Thyroid gland (tissue), 4 donors: Measurements from ENCODE around the gene CFAP58. TPM values are rescaled to one million over a fixed set of nuclear protein-coding genes. Genes with fewer than 3 reads are reported as not detected.
A peak's percentile ranks its signal among the peaks of the same experiment; 100 is the strongest.

ENCODE experiments used
- DNase-seq, 2 donors: peaks; one replicate each; pipeline ENCODE4 v3.0.0-alpha.2; 2019
- H3K27ac ChIP-seq, 3 donors: fragments of 200-600 bp; sonication (generic); 1 replicate in 2 of 3; 2 replicates in 1 of 3; pipeline ENCODE4 v1.5.1; 2016 to 2019; ENCODE audit warnings: mild to moderate bottlenecking in 1 of 3, moderate library complexity in 1 of 3
- H3K27me3 ChIP-seq: fragments of 200-600 bp; sonication (generic); one replicate; pipeline ENCODE4 v1.5.1; 2019
- H3K36me3 ChIP-seq, 2 donors: fragments of 200-600 bp; sonication (generic); one replicate each; pipeline ENCODE4 v1.5.1; 2016 to 2019
- H3K4me1 ChIP-seq, 2 donors: fragments of 200-600 bp; sonication (generic); one replicate each; pipeline ENCODE4 v1.5.1; 2017 to 2019
- H3K4me3 ChIP-seq, 3 donors: fragments of 200-600 bp; sonication (generic); replicated peaks in 1 of 3; 1 replicate in 2 of 3; 2 replicates in 1 of 3; pipeline ENCODE4 v1.5.1; 2016; ENCODE audit warnings: mild to moderate bottlenecking in 1 of 3
- H3K9me3 ChIP-seq: fragments of 200-600 bp; sonication (generic); one replicate; pipeline ENCODE4 v1.5.1; 2017
- POLR2A ChIP-seq, 2 donors: fragments of 450-650 bp; IDR thresholded peaks; one replicate each; pipeline ENCODE4 v1.6.1; 2017; ENCODE audit warnings: antibody characterized with exemption in 2 of 2, mild to moderate bottlenecking in 2 of 2, moderate library complexity in 1 of 2
- WGBS, 2 donors: methylation state at CpG; one replicate each; pipeline ENCODE4 v1.1.5; 2017; 5-methylcytosine and 5-hydroxymethylcytosine counted together
- intact Hi-C: fragments of 100-400 bp; cut with DNase I; formaldehyde crosslinking; loops from one replicate; pipeline ENCODE4 v1.15.1; 2023
- total RNA-seq, 4 donors: library from RNA; depleted of rRNA; stranded (reverse); fragments of >200 nt; gene quantifications; one replicate each; pipeline ENCODE4 v1.2.3, GENCODE V29; 2016
- TF ChIP-seq, protein P1 (sequence below), 6 experiments: fragments of 200-600 bp in 3 of 6; fragments of 450-650 bp in 3 of 6; sonication (generic) in 3 of 6; IDR thresholded peaks; one replicate each; pipeline ENCODE4 v1.5.1; 2016 to 2019; ENCODE audit warnings: antibody characterized with exemption in 6 of 6, mild to moderate bottlenecking in 2 of 6, inconsistent platforms in 1 of 6, moderate library complexity in 1 of 6

CFAP58 gene
- total RNA-seq, 4 donors from 2014 or later, result 1.0 to 1.6 (median 1.2) TPM

DNA sequence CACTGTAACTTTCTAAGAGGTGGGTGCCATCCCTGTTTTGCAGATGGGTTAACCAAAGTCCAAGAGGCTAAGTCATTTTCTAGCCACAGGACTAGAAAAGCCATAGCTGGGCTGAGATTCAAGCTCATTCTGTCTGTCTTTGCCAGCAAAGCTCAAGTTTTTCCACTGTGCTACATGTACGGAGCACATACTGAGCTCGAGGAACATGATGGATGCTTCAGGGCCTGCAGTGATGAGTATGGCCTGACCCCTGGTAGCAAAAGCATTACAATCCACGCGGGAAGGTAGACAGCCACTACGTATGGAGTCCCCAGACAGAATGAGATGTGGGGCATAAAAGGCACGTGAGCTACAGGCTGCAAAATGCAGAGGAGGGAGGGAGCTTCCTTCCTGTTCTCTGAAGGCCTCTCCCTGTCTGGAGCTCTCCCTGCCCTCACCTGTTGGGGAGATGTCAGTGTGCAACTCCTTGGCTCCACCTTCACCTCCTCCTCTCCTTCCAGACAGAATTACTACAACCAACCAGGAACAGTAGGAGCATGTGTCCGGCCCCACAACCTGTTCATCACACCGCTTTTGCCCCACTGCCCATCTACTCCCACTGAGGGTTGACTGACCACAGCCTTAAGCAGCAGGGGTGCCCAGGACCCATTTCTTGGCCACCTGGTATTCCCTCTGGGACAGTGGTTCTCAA lies 31.8 kb upstream of the CFAP58 start:
- 70 to 71% methylated on average over 8 of the region's 8 CpGs for WGBS, 2 donors
- no peaks in the 10 kb centered on the region for H3K9me3 ChIP-seq
- intact Hi-C loops, result no loop called here
- H3K36me3 ChIP-seq, result no peaks in the 10 kb centered on the region
- H3K4me3 ChIP-seq, result no peak overlapping the region
- TF ChIP-seq POLR2A (IDR thresholded peaks at IDR 0.05), result no peak
- TF ChIP-seq, protein P1, sequence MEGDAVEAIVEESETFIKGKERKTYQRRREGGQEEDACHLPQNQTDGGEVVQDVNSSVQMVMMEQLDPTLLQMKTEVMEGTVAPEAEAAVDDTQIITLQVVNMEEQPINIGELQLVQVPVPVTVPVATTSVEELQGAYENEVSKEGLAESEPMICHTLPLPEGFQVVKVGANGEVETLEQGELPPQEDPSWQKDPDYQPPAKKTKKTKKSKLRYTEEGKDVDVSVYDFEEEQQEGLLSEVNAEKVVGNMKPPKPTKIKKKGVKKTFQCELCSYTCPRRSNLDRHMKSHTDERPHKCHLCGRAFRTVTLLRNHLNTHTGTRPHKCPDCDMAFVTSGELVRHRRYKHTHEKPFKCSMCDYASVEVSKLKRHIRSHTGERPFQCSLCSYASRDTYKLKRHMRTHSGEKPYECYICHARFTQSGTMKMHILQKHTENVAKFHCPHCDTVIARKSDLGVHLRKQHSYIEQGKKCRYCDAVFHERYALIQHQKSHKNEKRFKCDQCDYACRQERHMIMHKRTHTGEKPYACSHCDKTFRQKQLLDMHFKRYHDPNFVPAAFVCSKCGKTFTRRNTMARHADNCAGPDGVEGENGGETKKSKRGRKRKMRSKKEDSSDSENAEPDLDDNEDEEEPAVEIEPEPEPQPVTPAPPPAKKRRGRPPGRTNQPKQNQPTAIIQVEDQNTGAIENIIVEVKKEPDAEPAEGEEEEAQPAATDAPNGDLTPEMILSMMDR (IDR thresholded peaks at IDR 0.05), result no peak
- H3K4me1 ChIP-seq, result peaks cover 95 to 98% of the 10 kb centered on the region in 2 donors
- no peak for DNase-seq
- peak overlapping the region in 1 of 3 donors; percentile 37 for H3K27ac ChIP-seq
- H3K27me3 ChIP-seq, result no peaks in the 10 kb centered on the region

DNA sequence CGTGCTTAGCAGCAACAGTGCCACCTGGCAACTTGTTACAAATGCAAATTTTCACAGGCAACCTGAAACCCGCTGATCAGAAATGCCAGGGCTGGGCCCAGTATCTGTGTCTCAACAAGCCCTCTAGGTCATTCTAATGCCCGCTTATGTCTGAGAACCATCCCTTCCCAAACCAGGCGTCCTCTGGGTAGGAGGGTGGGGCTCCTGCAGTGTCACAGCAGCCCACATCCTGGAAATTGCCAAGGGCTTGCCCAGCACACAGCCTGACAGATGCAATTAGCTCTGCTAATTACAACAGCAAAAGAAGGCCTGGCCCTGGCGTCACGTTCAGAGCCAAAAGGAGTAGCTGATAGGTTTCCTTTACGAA lies 31.2 kb upstream of the CFAP58 start:
- intact Hi-C loops, result no loop called here
- no peak for TF ChIP-seq POLR2A (IDR thresholded peaks at IDR 0.05)
- TF ChIP-seq, protein P1 (IDR thresholded peaks at IDR 0.05), result no peak
- WGBS, 2 donors, result 63 to 71% methylated on average over 7 of the region's 7 CpGs

DNA sequence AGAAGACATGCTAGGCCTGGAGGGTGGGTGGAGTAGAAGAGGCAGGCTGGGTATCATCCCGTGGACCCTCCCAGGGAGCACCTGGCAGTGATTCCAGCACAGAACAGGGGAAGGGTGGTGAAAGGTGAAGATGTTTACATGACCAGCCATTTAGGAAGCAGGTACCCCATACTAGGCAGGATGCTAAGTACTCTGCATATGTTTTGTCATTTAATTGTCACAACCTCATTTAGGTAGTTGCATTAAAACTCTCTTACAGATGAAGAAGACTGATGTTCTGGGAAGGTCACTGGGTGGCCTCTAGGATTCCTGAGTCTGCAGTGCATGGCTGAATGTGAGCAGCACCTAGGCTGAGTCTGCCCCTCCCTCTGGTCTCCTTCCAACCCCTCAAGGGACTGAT lies 30.5 kb upstream of the CFAP58 start:
- peaks cover 95 to 98% of the 10 kb centered on the region in 2 donors for H3K4me1 ChIP-seq
- H3K27ac ChIP-seq, result peak overlapping the region in 2 of 3 donors; percentile 6 to 37
- DNase-seq, result no peak

More for the DNA sequence above, 31.2 kb upstream of the CFAP58 start:
- Histone ChIP-seq H3K9me3 (no peaks in the 10 kb centered on the region), H3K4me3 (no peak overlapping the region), H3K36me3 (no peaks in the 10 kb centered on the region), H3K4me1 (peaks cover 95 to 98% of the 10 kb centered on the region in 2 donors), H3K27me3 (no peaks in the 10 kb centered on the region), H3K27ac (peak overlapping the region in 2 of 3 donors; percentile 6 to 37)
- no peak for DNase-seq

DNA sequence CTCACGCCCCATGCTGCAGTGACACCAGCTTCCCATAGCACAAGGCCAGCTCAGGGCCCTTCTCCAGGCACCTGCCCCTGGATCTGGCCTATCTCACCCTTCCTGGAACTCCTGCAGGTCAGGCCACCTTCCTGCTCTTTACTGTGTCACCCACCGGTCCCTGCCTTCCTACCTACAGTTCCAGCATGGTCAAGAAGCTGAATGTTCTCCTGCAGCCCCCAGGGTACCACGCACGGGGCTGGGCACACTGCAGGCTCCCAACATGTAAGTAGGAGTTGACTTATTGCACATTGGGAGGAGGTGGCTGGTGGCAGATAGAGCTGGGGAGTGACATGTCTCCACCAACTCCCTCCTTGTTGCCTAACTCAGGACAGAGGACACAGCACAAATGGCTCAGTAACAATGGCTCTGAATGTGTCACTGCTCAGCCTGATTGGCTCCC lies 29.9 kb upstream of the CFAP58 start:
- 95 to 100% methylated on average over 4 of the region's 4 CpGs for WGBS, 2 donors
- intact Hi-C loops, result no loop called here
- H3K4me1 ChIP-seq, result peaks cover 98 to 99% of the 10 kb centered on the region in 2 donors
- TF ChIP-seq, protein P1 (IDR thresholded peaks at IDR 0.05), result no peak
- no peak for TF ChIP-seq POLR2A (IDR thresholded peaks at IDR 0.05)
- H3K36me3 ChIP-seq, result no peaks in the 10 kb centered on the region
- H3K27me3 ChIP-seq, result no peaks in the 10 kb centered on the region
- no peaks in the 10 kb centered on the region for H3K9me3 ChIP-seq
- no peak for DNase-seq
- no peak overlapping the region for H3K4me3 ChIP-seq
- H3K27ac ChIP-seq, result peak overlapping the region in 2 of 3 donors; percentile 98 to 99

More for the DNA sequence above, 30.5 kb upstream of the CFAP58 start:
- 89 to 97% methylated on average over 1 of the region's 1 CpG for WGBS, 2 donors
- intact Hi-C loops, result no loop called here
- Histone ChIP-seq H3K27me3 (no peaks in the 10 kb centered on the region), H3K4me3 (no peak overlapping the region), H3K36me3 (no peaks in the 10 kb centered on the region), H3K9me3 (no peaks in the 10 kb centered on the region)
- TF ChIP-seq, protein P1 (IDR thresholded peaks at IDR 0.05), result no peak
- TF ChIP-seq POLR2A (IDR thresholded peaks at IDR 0.05), result no peak

DNA sequence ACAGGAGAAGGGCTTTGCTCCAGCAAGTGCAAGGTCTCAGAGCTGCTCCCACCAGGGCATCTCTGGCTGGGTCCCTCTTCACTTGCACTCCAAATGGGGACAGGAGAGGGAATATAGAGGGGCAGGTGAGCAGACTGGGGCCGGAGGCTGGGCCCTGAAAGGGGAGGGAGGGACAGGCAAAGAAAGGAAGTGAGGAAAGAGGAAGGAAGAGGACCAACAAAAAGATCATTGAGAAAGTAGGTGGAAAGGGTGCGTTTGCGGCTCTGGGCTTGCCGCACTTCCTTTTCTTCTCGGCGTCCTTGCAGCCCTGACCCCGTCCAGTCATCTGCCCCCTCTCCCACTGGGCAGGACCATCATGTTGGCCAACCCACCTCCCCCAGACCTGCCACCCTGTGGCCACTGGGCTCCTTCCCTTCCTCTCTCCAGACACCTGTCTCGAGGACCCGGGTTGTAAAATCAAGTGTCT lies 29.4 kb upstream of the CFAP58 start:
- no peak for DNase-seq
- intact Hi-C loops, result no loop called here
- Histone ChIP-seq H3K9me3 (no peaks in the 10 kb centered on the region), H3K4me1 (peaks cover 98 to 99% of the 10 kb centered on the region in 2 donors), H3K4me3 (no peak overlapping the region), H3K36me3 (no peaks in the 10 kb centered on the region), H3K27ac (peak overlapping the region; percentile 92 to 99 (median 98)), H3K27me3 (no peaks in the 10 kb centered on the region)
- no peak for TF ChIP-seq POLR2A (IDR thresholded peaks at IDR 0.05)
- TF ChIP-seq, protein P1 (IDR thresholded peaks at IDR 0.05), result no peak
- WGBS, 2 donors, result 70 to 75% methylated on average over 9 of the region's 9 CpGs
